GM12891 (cell line): Measurements from ENCODE around the gene MOCOS.

Source experiments
- DNase-seq: peaks from one replicate; pipeline ENCODE4 v3.0.0; 2011; ENCODE audit warnings: low spot score; ENCODE audit not compliant: insufficient read length
- FAIRE-seq: peaks from 2 replicates; lab custom pipeline; 2011; peaks lifted over from hg19 to GRCh38; lab: Jason Lieb, UNC
- PAX5 ChIP-seq: IDR thresholded peaks from 2 replicates; pipeline ENCODE4 v1.6.1; 2011; ENCODE audit warnings: low read length, moderate library complexity, mild to moderate bottlenecking; ENCODE audit not compliant: insufficient read depth, severe bottlenecking
- POLR2A ChIP-seq: IDR thresholded peaks from 2 replicates; pipeline ENCODE4 v1.6.1; 2011; ENCODE audit warnings: low read depth, low read length, control low read depth
- POLR2AphosphoS5 ChIP-seq: IDR thresholded peaks from 2 replicates; pipeline ENCODE4 v1.6.1; 2011; ENCODE audit warnings: low read depth, low read length, control low read depth
- POU2F2 ChIP-seq: IDR thresholded peaks from 2 replicates; pipeline ENCODE4 v1.6.1; 2011; ENCODE audit warnings: low read depth, mild to moderate bottlenecking, control low read depth, low read length, moderate library complexity
- SPI1 ChIP-seq: IDR thresholded peaks from 2 replicates; pipeline ENCODE4 v1.6.1; 2011; ENCODE audit warnings: low read depth, low read length, control low read depth
- TAF1 ChIP-seq: IDR thresholded peaks from 2 replicates; pipeline ENCODE4 v1.6.1; 2011; ENCODE audit warnings: low read depth, low read length, control low read depth

MOCOS gene

DNA sequence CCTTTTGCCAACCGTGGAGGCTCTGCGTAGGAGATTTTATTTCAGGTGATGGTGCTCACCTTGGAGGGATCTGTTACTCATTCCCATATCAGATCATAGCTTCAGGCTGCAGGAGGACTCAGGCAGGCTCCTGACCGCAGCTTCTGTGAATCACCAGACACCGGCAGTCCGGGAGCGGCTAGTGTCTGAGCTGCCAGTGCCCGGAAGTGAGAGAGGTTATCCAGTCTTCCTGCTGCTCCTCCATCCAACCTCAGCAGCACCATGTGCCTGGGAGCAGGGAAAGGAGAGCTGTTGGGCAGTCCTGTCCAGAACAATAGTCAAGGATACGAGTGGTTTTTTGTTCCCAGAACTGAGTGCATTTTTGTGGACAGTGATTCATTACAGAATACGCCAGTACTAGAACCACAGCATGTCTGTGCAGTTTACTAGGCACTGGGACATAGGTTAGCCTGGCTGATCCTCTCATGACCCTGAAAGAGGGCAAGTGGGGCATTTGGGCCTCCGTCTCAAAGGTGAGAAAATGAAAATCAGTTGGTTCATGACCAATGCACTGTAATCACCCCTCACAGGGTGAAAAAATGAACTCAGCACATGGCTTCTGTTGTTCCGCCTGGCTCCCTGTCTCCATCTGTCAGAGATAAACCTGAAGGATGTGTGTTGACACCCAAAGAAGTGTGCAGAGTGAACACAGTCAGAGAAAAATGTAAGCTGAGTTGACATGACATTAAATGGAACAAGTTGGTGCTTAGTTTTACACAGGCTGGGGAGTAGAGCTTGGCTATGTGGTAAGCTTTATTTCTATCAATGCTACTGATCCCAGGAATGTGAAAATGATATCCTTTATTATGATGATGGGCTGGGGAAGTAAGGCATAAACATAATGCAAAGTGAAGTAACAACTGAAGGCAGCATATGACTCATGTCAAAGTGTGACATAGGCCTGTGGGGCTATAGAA lies 122.4 kb downstream of the MOCOS start:
- FAIRE-seq, result no peak
- no peak for DNase-seq
- TF ChIP-seq POLR2AphosphoS5 (no peak), PAX5 (no peak), TAF1 (no peak), POU2F2 (no peak), SPI1 (no peak), POLR2A (no peak)

DNA sequence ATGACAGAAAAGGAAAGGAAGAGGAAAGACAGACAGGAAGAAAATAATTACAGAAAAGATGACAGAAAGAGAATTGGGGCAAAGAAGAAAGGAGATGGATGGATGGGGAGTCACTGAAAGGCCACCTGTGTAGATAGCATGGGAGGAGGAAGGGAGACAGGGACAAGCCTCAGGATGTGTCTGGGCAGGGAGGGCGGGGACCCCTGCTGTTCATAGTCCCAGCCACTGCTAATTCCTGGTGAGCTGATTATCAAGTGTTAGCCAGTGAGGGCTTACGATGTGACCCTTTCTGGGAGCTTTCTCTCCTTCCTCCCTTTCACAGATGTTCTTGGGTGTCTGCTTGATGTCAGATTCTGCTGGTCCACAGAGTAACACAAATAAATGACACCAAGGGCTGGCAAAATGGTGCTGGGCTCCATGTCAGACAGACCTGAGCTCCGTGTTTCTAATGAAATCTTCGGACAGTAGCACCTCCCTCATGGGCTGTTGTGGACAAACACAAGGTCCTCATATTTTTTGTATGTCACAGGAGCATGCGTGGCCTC lies 123.8 kb downstream of the MOCOS start:
- TF ChIP-seq TAF1 (no peak), POLR2AphosphoS5 (no peak), POLR2A (no peak), SPI1 (no peak), POU2F2 (no peak), PAX5 (no peak)
- FAIRE-seq, result no peak
- DNase-seq, result no peak

DNA sequence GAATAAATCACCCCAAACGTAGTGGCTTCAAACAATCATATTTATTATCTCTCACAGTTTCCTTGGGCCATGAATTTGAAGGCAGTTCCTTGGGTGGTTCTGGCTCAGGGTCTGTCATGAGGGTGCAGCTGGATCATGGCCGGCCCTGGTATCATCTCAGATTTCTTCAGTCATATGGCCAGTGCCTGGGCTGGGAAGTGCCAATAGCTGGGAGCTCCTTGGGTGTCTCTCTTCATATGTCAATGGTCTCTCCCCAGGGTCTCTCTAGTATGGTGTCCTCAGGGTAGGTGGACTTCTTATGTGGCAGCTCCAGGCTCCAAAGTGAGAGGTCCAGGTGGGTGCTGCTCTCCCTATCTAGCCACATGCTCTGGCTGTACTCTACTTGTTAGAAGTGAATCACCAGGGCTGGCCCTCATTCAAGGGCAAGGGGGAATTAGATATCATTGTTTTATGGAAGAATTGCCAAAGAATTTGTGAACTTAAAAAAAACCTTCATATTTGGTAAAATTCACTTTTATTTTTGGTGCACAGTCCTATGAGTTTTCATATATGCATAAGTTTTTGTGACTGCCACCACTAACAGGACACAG lies 125.6 kb downstream of the MOCOS start:
- DNase-seq, result no peak
- FAIRE-seq, result no peak
- no peak for TF ChIP-seq POLR2AphosphoS5
- TF ChIP-seq PAX5, result no peak
- no peak for TF ChIP-seq POU2F2
- TF ChIP-seq TAF1, result no peak
- no peak for TF ChIP-seq SPI1
- no peak for TF ChIP-seq POLR2A

DNA sequence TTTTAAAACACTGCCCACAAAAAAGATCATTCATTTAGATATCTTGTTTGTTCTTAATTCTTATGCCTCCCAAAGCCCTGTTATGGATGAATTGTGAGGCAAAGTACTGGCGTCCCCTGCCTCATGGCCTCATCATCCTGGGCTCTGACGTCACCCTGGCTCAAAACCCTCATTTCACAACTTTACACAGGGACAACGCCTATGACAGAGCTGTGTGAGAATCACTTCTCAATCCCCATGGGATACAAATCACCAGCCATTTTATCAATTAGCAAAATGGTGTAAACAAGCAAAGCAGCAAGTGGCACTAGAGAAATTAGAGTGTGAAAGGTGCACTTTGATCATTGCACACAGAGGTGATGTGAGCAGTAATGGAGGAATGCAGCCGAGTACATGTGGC lies 126.8 kb downstream of the MOCOS start:
- FAIRE-seq (no peak), DNase-seq (no peak)
- TF ChIP-seq POLR2AphosphoS5 (no peak), POU2F2 (no peak), POLR2A (no peak), SPI1 (no peak), PAX5 (no peak), TAF1 (no peak)

DNA sequence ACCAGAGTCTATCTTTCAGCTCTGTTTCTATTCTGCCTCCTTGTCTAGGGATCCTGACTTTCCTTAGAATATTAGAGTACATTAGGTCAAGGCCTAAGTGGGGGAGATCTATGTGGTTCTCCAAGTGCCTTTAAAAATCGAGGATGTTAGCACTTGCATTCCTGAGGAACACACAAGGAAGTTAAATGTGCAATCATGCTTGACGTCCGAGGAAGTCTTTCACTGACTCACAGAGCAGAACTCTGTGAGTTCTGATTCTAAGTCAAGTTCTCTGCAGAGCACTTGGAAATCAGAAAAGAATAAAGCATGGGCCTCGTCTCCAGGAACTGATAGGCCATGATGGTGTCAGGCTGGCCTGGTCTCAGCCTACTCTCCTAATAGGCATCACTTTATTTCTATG lies 127.5 kb downstream of the MOCOS start:
- no peak for DNase-seq
- no peak for FAIRE-seq
- no peak for TF ChIP-seq SPI1

DNA sequence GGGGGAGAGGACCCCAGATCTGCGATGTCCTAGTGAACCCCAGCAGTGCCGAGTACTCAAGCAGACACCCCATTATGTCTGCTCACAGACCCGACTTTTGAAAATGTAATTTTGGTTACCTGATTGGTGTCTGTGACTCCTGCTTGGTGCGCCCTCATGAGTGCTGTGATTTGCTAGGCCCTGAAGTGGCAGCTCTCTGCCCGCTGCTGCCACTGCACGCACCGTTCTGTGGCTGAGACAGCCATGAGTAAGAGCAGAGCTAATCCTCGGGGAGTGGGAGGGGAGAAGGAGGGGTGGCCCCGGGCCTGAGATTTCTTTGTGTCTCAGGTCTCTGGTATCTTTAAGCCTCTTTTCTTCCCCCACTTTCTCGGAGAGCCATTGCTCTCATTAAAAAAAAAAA lies 128.4 kb downstream of the MOCOS start:
- DNase-seq (no peak), FAIRE-seq (no peak)
- TF ChIP-seq POLR2AphosphoS5 (no peak), TAF1 (no peak), SPI1 (no peak), PAX5 (no peak), POLR2A (no peak), POU2F2 (no peak)

DNA sequence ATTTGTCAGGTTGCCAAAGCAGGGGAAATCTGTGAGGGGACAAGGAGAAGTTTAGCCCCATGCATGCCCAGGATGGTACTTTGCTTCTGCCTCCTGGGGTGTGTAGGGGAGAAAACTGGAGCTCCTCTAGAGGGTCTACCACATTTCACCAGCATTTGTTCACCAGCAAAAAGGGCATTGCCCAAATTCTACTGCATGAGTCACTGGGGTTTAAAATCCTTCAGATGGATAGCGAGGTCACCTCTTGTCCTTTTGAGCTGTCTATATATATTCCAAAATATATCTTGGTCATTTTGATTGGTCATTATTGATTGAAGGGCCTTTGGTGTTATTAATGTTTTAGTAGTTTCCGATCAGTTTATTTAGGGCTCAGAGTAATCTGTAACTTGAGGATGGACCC lies 128.9 kb downstream of the MOCOS start:
- TF ChIP-seq PAX5 (no peak), TAF1 (no peak), POU2F2 (no peak), POLR2A (no peak), POLR2AphosphoS5 (no peak), SPI1 (no peak)
- DNase-seq, result no peak
- FAIRE-seq, result no peak
